ENCODE data around the gene TANC1.

DNA sequence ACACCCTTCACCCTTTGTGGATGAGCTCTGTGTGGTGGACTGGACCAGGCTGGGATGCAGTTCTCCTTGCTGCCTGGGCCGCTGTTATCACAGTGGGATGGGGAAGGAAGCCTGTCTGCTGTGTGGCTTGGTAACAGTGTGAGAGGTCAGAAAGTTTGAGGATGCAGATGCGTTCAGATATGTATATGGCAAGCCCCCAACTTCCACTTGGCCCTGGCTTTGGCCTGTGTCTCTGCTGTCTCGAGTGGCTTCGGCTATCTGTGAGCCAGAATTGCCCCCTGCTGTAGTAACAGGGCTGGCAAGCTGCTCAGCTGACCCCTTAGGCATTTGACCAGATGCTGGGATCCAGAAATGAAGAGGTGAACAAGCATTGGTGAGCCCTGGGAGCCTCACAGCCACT is 211.3 kb downstream of the TANC1 start:
- TF ChIP-seq TAF1 (IDR thresholded peaks at IDR 0.05; ENCODE audit: borderline replicate concordance, insufficient read depth, low read length) (no peak), POLR2AphosphoS5 (IDR thresholded peaks at IDR 0.05; ENCODE audit: low read depth, low read length) (no peak)
- TF ChIP-seq, protein P1, sequence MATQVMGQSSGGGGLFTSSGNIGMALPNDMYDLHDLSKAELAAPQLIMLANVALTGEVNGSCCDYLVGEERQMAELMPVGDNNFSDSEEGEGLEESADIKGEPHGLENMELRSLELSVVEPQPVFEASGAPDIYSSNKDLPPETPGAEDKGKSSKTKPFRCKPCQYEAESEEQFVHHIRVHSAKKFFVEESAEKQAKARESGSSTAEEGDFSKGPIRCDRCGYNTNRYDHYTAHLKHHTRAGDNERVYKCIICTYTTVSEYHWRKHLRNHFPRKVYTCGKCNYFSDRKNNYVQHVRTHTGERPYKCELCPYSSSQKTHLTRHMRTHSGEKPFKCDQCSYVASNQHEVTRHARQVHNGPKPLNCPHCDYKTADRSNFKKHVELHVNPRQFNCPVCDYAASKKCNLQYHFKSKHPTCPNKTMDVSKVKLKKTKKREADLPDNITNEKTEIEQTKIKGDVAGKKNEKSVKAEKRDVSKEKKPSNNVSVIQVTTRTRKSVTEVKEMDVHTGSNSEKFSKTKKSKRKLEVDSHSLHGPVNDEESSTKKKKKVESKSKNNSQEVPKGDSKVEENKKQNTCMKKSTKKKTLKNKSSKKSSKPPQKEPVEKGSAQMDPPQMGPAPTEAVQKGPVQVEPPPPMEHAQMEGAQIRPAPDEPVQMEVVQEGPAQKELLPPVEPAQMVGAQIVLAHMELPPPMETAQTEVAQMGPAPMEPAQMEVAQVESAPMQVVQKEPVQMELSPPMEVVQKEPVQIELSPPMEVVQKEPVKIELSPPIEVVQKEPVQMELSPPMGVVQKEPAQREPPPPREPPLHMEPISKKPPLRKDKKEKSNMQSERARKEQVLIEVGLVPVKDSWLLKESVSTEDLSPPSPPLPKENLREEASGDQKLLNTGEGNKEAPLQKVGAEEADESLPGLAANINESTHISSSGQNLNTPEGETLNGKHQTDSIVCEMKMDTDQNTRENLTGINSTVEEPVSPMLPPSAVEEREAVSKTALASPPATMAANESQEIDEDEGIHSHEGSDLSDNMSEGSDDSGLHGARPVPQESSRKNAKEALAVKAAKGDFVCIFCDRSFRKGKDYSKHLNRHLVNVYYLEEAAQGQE (IDR thresholded peaks at IDR 0.05; ENCODE audit: insufficient read depth in 1 of 2, low read depth in 2 of 2, low read length in 2 of 2), result no peak

Measured in PFSK-1 (cell line).